HG03108 (cell line): ENCODE results near the gene MAPT.
"Not testable (repeated sequence)": the region's sequence is repeated elsewhere in the genome, so short reads cannot be mapped to it uniquely, and the experiment has no call there.

Experiments used
- ATAC-seq: cut with Tn5 transposase; IDR thresholded peaks from one replicate; pipeline ENCODE4 v1.9.1; 2021; ENCODE audit warnings: moderate library complexity; ENCODE audit not compliant: unreplicated experiment

The MAPT gene

GRCh38 chr17:46003907-46004748 is 109.8 kb downstream of the MAPT start:
- ATAC-seq, result no peak

- ATAC-seq, result not testable (repeated sequence)
These were observed 111.7 kb downstream of the MAPT start for GRCh38 chr17:46006082-46006481.

GRCh38 chr17:46007461-46007965 is 113.2 kb downstream of the MAPT start:
- no peak for ATAC-seq

- no peak for ATAC-seq
These were observed 114.2 kb downstream of the MAPT start for GRCh38 chr17:46008591-46008990.

GRCh38 chr17:46009681-46010596 is 115.6 kb downstream of the MAPT start:
- ATAC-seq, result no peak

- ATAC-seq, result no peak
These were observed 116.3 kb downstream of the MAPT start for GRCh38 chr17:46010597-46011186.

- ATAC-seq, result no peak
These were observed 117.6 kb downstream of the MAPT start for GRCh38 chr17:46011711-46012505.

GRCh38 chr17:46012506-46013079 is 118.2 kb downstream of the MAPT start:
- no peak for ATAC-seq

- ATAC-seq, result no peak
These were observed 118.8 kb downstream of the MAPT start for GRCh38 chr17:46013127-46013501.

GRCh38 chr17:46013502-46014165 is 119.3 kb downstream of the MAPT start:
- no peak for ATAC-seq

- ATAC-seq, result not testable (repeated sequence)
These were observed 125.1 kb downstream of the MAPT start for GRCh38 chr17:46019408-46019925.

- no peak for ATAC-seq
These were observed 125.8 kb downstream of the MAPT start for GRCh38 chr17:46020023-46020761.

GRCh38 chr17:46020998-46021397 is 126.6 kb downstream of the MAPT start:
- ATAC-seq, result no peak

- ATAC-seq, result not testable (repeated sequence)
These were observed 129.0 kb downstream of the MAPT start for GRCh38 chr17:46023366-46023765.

GRCh38 chr17:46023783-46024388 is 129.5 kb downstream of the MAPT start:
- ATAC-seq, result no peak

GRCh38 chr17:46024590-46024989 is 130.2 kb downstream of the MAPT start:
- no peak for ATAC-seq

GRCh38 chr17:46025060-46025459 is 130.7 kb downstream of the MAPT start:
- ATAC-seq, result no peak

- no peak for ATAC-seq
These were observed 131.3 kb downstream of the MAPT start for GRCh38 chr17:46025510-46026165.
